Raji (cell line): Measurements from ENCODE around the gene TMC8.
A peak's percentile ranks its signal among the peaks of the same experiment; 100 is the strongest.

Source experiments
- POLR2A ChIP-seq: IDR thresholded peaks from 2 replicates; pipeline ENCODE4 v1.6.1; 2011; ENCODE audit warnings: low read depth, low read length, control low read depth; ENCODE audit not compliant: insufficient read depth

TMC8 gene

DNA sequence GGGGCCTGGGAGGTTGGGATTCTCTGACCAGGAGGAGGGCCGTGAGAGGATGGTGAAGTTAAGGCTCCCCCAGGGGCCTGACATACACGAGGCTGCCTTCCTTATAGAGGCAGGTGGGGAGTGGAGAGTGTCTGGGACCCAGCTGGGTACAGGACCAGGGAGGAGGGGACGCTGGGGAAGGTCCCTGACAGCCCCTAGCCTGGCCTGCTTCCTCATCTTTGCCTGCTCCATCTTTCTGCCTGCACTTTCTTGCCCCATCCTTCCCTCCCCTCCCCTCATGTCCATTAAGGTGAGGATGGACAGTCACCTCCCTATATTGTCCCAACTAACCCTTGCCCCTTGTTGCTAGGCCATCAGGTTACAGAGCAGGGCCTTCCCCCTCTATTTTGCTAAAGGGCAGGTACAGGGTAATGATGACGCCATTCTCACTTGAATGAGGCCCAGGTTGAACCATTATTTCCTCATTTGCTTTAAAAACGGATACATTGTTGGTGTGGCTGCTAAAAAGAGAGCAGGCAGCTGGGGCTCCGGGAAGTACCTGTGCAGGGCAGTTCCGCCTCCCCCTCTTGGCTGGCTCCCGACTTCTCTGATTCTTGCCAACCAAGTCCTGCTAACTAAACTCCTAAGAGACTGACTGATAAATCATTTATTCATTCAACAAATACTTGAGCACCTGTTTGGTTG lies 16.9 kb downstream of the TMC8 start:
- TF ChIP-seq POLR2A = peak; percentile 54

DNA sequence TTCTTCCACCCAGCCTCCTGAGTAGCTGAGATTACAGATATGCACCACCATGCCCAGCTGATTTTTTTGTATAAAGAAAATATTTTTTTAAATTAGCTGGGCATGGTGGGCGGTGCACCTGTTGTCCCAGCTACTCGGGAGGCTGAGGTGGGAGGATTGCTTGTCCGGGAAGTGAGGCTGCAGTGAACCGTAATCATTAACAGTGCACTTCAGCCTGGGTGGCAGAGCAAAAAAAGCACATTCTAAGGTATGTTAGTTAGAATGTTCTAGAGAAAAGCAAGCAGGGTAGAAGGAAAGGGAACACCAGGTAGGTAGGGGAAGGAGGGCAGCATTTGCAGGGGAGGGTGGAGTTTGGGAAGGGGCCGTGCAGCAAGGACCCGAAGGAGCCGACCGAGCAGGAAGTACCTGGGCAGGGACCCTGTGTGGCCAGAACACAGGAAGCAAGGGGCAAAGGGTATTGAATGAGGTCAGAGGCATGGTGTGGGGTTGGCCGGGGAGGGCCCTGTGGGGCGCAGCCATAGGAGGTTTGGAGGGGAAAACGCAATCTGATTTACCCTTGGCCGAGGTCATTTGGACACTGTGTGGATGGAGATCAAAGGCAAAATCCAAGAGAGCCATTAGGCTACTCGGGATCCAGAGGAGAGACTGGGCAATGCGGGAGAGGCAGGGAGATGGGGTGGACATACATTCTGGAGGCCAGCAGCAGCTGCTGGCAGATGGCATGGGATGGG lies 17.9 kb downstream of the TMC8 start:
- TF ChIP-seq POLR2A = no peak

DNA sequence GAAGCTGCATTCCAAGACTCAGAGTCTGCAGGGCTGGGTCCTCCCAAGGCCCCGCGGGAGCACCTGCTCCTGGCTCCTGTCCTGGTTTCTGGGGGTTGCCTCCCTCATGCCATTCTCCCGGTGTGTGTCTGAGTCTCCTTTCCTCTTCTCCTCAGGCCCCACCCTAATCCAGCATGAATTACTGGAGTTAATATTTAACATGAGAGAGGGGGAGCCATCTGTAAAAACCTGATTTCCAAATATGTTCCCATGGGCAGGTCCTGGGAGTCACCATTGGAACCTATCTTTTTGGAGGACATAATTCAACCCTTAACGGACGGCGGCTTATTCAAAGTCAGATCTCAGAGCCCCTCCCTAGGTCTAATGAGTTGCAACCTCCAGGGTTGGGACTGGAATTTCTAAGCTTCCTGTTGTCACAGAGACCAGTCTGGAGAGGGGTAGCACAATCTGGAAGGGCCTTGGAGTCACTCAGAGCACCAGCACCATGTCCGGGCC lies 21.0 kb downstream of the TMC8 start:
- TF ChIP-seq POLR2A = no peak

DNA sequence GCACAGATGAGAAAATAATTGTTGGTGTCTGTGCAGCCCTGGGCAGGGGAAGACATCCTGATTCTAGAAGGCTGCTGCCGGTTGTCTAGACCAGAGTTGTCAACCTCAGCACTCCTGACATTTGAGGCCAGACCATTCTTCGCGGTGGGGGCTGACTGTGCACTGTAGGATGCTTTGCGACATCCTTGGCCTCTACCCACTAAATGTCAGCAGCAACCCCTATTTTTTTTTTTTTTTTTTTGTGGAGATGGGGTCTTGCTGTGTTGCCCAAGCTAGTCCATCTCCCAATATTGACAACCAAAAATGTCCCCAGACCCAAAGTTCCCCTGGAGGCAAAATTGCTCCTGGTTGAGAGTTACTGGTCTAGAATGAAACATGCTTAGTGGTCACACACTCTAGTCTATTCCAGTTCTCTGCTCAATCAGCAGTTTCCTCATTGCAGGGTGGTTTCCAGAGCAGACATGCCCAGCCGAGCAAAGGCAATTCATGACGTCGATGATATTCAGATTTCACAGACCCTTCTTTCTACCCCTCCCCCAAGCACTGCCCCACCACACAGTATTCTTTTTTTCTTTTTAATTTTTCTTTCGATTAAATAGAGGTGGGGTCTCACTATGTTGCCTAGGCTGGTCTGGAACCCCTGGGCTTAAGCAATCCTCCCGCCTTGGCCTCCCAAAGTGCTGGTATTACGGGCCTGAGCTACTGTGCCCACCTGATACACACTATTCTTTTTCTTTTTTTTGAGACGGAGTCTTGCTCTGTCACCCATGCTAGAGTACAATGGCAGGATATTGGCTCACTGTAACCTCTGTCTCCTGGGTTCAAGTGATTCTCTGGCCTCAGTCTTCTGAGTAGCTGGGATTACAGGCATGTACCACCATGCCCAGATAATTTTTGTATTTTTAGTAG lies 24.6 kb downstream of the TMC8 start:
- peak; percentile 32; the same call in 1 of the 2 replicates for TF ChIP-seq POLR2A

DNA sequence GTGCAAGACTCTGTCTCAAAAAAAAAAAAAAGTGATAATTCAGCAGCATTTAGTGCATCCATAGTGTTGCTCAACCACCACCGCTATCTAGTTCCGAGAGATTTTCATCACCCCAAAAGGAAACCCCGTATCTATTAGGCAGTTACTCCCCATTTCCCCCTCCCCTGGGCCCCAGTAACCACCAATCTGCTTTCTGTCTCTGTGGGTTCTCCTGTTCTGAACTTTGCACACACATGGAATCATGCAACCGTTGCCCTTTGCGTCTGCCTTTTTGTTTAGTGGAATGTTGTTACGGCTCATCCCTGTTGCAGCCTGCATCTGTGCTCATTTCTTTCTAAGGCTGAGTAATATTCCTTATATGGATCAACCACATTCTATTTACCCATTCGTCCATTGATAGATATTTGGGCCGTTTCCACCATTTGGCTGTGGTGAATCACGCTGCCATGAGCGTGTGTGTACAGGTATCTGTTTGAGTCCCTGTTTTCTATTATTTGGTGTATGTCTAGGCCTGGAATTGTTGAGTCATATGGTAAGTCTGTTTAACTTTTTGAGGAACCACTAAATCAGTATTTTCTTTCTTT lies 29.1 kb downstream of the TMC8 start:
- no peak for TF ChIP-seq POLR2A

DNA sequence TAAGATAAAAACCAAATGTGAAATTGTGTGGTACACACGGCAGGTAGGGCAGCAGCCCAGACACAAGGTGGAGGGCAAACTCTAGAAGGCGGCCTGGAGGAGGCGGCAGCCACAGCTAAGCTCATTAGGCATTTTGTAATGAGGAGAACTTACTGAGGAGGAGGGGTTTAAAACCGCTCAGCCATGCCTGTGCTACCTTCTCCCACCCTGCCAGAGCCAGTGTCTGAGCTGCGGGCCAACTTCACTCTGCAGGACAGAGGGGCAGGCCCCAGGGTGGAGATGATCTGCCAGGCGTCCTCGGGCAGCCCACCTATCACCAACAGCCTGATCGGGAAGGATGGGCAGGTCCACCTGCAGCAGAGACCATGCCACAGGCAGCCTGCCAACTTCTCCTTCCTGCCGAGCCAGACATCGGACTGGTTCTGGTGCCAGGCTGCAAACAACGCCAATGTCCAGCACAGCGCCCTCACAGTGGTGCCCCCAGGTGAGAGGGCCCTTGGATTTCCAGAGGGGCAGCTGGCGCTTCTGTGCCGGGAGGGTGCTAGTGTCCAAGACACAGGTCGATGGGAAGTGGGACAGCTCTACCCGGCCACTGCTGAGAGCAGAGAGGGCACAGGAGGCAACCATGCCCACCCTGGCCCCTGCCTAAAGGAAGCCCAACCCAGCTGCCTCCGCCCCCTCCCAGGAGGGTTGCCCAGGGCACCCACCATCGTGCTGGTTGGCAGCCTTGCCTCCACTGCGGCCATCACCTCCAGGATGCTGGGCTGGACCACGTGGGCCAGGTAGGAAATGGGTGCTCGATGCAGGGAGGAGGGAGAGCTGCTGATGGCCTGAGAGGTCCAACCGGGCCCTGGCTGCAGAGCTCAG lies 33.5 kb downstream of the TMC8 start:
- no peak for TF ChIP-seq POLR2A

DNA sequence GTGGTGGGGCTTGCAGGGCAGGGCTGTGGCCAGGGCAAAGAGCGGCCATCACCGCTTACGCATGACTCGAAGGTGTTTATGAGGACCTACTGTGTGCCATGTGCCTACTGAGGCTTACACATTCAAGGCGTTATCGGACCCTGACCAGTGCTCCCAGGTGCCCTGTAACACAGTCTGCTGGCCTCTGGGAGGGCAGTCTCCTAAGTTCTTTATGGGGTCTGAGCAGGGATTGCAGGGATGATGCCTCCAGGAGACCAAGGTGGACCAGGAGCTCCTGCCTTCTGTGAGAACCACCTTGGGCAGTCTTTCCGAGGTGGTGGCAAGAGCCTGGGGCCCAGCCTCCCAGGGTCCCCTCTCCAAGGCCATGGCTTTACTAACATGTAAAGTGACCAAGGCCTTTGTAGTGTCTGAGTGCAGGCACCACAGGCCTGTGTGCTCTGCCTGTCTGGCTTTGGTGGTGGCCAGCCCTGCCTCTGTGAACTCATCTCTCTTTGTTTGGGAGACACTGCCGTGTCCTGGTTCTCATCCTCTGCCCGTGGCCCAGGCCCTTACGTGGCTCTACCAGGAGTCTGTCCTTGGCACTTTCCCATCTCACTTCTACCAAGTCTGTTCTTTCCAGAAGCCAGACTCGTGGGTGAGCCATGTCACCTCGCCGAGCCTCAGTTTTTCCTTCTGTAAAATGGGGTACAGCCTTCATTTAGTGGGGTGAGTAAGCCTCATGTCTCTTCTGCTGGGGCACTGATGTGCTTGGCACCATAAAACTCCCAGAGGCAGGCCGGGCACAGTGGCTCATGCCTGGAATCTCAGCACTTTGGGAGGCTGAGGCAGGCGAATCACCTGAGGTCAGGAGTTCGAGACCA lies 34.4 kb downstream of the TMC8 start:
- TF ChIP-seq POLR2A = no peak

DNA sequence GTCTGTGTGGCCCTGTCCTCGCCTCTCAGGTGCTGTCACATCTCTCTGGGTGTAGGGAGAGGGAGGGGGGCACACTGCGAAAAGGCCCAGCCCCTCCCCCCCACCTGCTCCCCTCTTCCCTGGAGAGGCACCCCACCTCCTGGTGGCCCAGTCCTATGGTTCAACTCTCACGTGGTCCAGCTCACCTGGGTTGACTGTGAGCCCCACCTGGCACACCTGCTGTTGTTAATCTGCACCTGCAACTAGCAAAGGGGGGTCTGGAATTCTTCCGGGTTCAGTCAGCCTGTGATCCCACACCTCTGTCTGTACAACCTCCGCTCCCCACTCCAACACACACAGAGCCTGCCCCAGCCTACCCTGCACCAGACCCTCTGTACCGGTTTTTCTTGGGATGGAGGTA lies 35.8 kb downstream of the TMC8 start:
- no peak for TF ChIP-seq POLR2A

DNA sequence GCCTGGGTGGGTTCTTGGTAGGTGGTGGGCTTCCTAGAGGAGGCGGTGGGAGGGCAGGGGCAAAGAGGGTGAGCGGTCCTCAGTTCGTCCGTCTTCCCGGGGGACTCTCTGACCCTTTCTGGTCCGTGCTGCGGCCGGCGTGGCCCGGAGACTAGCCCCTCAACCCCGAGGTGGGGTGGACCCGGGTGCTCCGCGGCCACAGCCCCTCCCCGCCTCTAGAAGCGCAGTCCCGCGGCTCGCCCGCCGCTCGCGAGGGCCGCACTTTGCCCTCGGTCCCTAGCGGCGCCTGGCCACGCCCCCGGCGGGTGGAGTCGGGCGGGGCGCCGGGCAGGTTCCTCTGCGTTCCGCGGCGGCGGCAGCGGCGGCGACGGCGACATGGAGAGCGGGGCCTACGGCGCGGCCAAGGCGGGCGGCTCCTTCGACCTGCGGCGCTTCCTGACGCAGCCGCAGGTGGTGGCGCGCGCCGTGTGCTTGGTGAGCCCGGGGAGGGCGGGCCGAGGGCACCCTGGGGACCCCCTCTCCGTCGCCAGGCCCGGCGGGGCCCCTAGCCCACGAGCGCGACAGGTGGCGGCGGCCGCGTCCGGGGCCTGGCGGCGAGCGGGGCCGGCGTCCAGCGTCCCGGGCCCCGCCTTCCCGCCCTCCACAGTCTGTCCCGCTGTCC lies 37.8 kb downstream of the TMC8 start, which contains the start of gene SYNGR2:
Gene SYNGR2, plus strand, starts transcription at position 340 of the 661 bp plus-strand sequence. Its CDS starts 36 bp downstream, at position 376.
- peak; percentile 72 for TF ChIP-seq POLR2A

DNA sequence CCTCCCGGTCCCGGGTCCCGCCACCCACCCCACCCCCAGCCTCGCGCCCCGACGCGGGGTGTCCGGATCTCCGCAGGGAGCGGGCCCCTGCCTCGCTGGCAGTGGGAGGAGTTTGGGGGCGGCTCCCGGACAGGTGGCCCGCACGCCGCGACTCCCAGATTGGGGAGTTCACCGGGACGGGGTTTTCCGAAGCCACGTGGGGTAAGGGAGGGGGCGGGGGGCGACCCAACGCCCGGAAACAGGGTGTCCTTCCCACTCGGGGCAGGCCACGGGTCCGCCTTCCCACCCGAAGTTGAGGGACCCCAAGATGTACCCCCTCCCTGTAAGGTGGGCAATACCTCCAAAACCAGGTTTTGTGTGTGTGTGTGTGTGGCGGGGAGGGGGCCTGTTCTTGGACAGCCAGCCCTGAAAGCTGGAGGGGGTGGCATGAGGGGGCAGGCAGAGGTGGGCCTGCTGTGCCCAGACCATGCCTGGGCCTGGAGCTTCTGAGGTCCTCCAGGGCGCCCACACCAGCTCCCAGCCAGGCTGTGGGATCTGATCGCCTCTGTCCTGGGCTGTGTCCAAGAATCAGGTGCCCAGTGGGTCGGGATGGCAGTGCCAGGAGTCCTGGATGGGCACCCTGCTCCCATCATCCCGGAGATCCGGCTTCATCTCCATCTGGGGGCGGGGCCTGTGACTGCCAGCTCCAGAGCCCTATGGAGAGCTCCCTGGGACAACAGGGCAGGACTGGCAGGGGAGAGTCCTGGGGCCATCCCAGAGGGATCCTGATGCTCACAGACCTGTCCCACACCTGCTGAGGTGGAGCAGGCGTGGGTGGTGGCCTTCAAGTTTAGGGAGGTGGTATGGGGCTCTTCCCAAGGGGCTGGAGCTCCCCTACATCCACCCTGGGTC lies 38.6 kb downstream of the TMC8 start:
- TF ChIP-seq POLR2A = no peak

DNA sequence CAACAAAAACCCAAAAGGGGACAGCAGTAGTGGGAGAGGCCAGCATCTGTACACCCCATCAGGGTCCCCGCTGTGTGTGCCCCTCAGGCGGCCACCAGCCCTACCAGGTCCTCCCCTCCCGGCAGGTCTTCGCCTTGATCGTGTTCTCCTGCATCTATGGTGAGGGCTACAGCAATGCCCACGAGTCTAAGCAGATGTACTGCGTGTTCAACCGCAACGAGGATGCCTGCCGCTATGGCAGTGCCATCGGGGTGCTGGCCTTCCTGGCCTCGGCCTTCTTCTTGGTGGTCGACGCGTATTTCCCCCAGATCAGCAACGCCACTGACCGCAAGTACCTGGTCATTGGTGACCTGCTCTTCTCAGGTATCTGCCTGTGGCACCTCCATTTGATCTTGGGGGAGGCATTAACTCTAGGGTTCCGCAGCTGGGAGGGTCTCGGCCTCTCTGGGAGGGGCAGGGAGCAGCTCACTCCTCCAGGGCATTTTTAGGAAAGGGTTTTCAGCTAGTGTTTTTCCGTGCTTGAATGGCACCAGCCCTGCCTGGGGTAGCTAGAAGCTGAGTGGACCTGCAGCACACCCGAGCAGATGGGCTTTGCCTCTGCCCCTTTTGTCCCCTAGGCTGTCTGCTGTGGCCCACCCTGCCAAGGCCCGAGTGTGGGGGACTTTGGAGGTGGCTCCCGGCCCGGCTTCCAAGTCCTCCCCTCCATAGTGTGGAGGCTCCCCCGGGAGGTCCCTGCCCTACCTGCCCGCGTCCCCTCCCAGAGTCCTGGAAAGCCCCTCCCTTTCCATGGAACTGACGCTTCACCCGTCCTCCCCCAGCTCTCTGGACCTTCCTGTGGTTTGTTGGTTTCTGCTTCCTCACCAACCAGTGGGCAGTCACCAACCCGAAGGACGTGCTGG lies 40.4 kb downstream of the TMC8 start:
- no peak for TF ChIP-seq POLR2A
